NCI-H2029 (cell line): ENCODE results near the gene HOXD12.
A peak's percentile ranks its signal among the peaks of the same experiment; 100 is the strongest.

Experiments used
- DNase-seq: peaks from one replicate; lab custom pipeline; 2025; lab: John Stamatoyannopoulos, UW

The HOXD12 gene

GRCh38 chr2:176080540-176081375, 18.8 kb upstream of the HOXD12 start:
- peak; percentile 44 for DNase-seq

DNA sequence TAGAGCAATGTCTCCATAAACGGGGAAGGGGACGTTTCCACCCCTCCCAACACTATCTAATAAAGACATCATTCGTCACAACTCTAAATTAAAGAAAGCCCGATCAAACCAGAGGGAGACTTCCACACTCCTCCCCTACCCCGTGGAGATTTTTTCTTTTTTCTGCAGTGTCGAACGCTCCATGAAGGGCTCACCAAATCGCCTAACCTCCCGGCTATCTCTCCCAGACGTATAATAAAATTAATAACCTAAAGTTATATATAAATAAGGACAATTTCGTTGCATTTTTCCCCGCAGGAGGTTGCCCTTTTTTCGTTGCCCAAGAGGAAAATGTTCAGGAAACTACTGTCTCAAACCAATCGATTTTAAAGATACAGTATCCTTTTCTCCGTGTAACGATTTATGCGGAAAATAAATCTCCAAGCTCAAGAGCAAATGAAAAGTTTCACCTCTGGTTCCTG, 18.2 kb upstream of the HOXD12 start:
- no peak for DNase-seq

GRCh38 chr2:176081837-176082524, 17.6 kb upstream of the HOXD12 start:
- no peak for DNase-seq

- DNase-seq = no peak
Measured at GRCh38 chr2:176082525-176082823, 17.1 kb upstream of the HOXD12 start.

DNA sequence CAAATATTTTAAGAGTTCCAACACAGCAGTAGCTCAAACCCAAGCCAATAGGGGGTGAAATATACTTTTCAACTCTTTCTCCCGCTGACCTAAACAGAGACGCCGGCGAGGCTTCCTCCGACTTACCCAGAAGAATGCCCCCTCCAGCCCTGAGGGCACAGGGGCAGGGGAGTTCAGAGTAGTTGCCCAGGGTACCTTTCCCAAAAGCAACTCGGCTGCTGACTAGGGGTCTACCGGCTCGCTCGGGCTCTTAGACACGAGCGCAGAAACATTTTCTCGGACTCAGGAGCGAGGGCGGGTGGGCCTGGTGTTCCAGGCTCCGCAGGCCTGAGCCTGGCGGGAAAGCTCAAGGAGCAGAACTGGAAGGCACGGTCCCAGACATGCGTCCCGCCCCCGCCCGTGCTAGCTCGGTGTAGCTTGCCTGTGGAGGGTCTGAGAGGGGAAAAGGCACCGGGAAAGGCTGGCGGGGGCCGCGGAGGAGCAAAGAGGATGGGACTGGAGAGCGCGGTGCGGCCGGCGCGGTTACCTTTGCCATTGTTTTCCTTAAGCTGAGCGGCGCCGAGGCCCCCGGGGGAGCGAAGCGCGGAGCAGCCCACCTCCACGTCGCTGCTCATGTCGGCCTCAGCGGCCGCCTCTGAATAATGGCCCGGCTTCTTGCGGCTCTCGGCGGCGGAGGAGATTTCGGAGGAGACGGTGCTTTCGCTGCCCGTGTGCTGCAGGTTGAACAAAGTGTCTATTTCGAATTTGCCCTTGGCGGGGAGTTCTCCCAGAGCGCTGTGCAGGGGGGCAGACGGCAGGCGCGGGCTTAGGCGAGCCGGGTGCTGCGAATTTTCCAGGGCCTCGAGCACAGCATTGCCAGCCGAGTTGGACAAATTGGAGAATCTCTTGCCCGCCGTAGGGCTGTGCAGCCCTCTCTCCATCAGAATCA, 16.5 kb upstream of the HOXD12 start:
- no peak for DNase-seq

GRCh38 chr2:176083796-176084261, 15.8 kb upstream of the HOXD12 start, which contains the start of gene EVX2:
Gene EVX2, minus strand, starts transcription at chr2:176083962. Its CDS starts 186 bp downstream, at chr2:176083776.
- no peak for DNase-seq

DNA sequence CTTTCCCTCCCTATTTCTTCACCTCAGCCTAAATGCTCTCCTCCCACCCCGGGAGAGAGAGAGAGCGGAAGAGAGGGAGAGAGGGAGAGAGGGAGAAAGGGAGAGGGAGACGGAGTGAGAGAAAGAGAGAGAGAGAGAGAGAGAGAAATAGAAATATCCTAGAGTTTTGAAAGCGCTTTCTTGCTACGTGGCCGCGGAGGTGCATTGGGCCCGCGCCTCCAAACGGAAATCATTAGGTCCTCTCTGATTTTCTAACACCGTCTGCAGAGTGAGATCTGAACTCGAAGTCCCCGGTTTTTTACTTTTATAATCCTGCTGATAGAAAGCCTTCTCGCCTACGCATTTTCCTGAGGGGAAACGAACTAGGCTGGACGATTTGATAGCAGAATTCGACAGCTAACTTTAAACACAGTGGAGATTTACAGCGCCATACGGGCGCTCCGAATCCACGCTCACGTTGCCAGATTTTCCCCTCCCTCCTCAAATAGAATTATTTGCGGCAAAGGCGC, 14.9 kb upstream of the HOXD12 start:
- DNase-seq = no peak

- no peak for DNase-seq
Measured at GRCh38 chr2:176085120-176085788, 14.3 kb upstream of the HOXD12 start.

DNA sequence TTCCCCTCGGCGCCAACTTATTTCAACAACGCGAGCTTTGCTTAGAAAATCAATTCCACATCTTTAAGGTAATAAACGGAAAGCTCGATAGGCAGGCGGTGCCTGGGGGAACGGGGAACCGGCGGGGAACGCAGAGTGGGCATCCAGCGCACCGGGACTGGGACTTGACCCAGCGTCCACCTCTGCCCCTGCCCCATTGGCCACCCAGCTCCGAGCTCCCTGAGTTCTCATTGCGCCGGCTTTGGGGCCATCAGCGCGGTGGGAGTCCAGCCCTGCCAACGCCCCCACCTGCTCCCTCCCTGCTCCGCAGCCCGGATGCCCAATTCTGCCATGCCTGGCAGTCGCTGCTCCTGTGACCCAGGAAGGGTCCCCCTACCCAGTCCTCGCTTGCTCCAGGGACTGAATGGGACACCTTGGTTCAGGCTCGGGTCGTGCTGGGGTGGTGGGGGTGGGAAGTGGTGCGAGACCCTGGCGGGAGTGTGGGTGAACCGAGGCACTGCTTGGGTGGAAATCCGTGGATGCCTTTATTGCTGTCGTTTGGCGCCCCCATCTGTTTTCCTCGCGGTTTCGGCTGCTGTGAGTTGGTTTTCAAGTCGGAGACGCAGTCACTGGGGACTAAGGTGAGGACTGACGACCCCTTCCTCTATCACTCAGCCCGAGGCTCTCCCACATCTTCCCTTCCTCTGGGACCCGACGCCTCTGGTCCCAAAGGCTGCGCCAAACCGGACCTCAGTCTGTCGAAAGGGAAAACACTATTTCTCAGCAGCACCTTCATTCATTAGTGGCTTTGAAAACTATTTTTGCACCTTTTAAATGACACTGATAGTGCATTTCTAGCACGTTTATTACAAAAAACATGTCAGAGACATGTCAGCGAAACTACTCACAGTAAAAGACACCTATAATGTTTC, 13.5 kb upstream of the HOXD12 start:
- DNase-seq = peak; percentile 29

GRCh38 chr2:176087330-176088047, 12.1 kb upstream of the HOXD12 start:
- DNase-seq = no peak

- peak; percentile 22 for DNase-seq
Measured at GRCh38 chr2:176088048-176088936, 11.3 kb upstream of the HOXD12 start.

GRCh38 chr2:176088937-176089842, 10.4 kb upstream of the HOXD12 start:
- DNase-seq = no peak

GRCh38 chr2:176089843-176090395, 9.7 kb upstream of the HOXD12 start:
- no peak for DNase-seq

DNA sequence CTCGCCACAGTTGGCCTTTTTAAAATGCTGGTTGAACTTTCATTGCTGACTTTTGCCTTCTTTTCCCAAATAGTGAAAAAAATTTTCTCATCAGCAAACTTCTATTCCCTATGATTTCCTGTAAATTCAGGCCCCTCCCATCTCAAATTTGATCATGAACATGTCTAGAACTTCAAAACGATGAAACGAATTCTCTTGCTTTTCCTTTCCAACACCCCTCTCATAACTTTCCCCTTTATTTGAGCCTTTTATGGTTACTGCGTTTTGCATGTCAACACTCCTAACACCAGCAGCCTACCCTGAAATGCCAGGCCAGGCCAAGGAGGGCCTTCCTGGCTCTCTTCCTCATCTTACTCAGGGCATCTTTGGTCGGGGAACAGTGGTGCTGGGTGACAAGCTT, 8.7 kb upstream of the HOXD12 start:
- no peak for DNase-seq

DNA sequence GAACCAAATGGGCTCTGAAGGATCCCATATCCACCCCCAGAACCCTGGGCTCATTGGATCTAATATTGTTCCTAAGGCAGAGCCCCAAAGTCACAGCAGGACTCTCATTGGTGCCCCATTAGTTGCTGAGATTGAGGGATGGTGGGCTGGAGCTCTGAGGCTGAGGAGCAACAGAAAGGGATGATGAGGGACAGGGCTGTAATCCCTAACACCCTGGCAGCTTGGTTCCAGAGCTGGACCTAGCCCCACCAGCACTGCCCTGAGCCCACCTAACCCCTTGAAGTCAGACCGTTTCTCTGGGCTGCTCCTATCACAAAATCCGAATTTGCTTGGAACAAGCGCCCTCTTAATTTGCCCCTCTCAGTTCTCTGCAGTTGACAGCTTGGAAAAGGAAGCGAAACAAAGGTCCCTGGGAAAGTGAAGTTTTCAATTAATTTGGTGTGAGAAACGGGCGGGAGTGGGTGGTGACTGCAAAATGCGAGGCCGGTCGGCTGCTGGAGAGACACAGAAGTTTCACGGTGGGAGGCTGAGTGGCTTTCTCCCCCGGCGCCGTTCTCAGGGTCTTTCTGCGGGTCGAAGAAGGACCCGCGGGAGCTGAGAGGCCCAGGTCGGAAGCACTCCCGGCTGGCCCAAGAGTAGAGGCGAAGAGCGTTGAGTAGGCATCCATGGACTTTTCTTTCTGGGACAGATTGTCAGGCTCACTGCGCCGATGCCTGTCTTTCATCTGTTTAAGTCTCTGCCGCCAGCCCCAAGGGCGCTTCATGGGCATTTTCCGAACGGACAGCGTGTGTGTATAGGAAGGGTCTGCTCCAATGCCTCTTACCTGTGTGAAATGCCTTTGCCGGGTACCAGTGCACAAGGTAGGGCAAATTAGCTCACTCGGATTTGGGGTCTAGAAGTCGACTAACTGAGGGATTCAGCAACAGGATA, 8.0 kb upstream of the HOXD12 start:
- no peak for DNase-seq
